EH (cell line): ENCODE data around the gene LSMEM2.
"Not testable (repeated sequence)": the region's sequence is repeated elsewhere in the genome, so short reads cannot be mapped to it uniquely, and the experiment has no call there.

ENCODE experiments used
- DNase-seq: peaks from one replicate; pipeline ENCODE4 v3.0.0-alpha.2; 2015; ENCODE audit warnings: low read depth

Gene LSMEM2

GRCh38 chr3:50278880-50279224 is at the start of gene LSMEM2:
Gene LSMEM2 (plus strand): TSS chr3:50279087. CDS start chr3:50279114, 27 bp downstream.
- no peak for DNase-seq

- no peak for DNase-seq
Observed at GRCh38 chr3:50229490-50229889, 49.4 kb upstream of the LSMEM2 start.

- DNase-seq: no peak
Observed at GRCh38 chr3:50230104-50230793, 48.6 kb upstream of the LSMEM2 start.

GRCh38 chr3:50230794-50231125 is 48.1 kb upstream of the LSMEM2 start:
- peak; percentile 29 for DNase-seq

- no peak for DNase-seq
Observed at GRCh38 chr3:50231581-50231980, 47.3 kb upstream of the LSMEM2 start.

GRCh38 chr3:50232303-50232702 is 46.6 kb upstream of the LSMEM2 start:
- no peak for DNase-seq

- DNase-seq: no peak
Observed at GRCh38 chr3:50233176-50233575, 45.7 kb upstream of the LSMEM2 start.

GRCh38 chr3:50235716-50236483 is 43.0 kb upstream of the LSMEM2 start, which contains the start of gene GNAI2:
Gene GNAI2 (plus strand): TSS chr3:50236204. CDS start chr3:50236336, 132 bp downstream.
- DNase-seq: peak; percentile 99

- no peak for DNase-seq
Observed at GRCh38 chr3:50236484-50237132, 42.3 kb upstream of the LSMEM2 start.

GRCh38 chr3:50237133-50237651 is 41.7 kb upstream of the LSMEM2 start:
- DNase-seq: peak; percentile 69

GRCh38 chr3:50237754-50238548 is 40.9 kb upstream of the LSMEM2 start:
- DNase-seq: peak; percentile 92

- DNase-seq: peak; percentile 49
Observed at GRCh38 chr3:50238549-50239026, 40.3 kb upstream of the LSMEM2 start.

- no peak for DNase-seq
Observed at GRCh38 chr3:50239649-50240048, 39.2 kb upstream of the LSMEM2 start.

GRCh38 chr3:50241163-50241562 is 37.7 kb upstream of the LSMEM2 start:
- DNase-seq: no peak

GRCh38 chr3:50241713-50242380 is 37.0 kb upstream of the LSMEM2 start:
- no peak for DNase-seq

GRCh38 chr3:50242381-50242770 is 36.5 kb upstream of the LSMEM2 start:
- no peak for DNase-seq

- peak; percentile 72 for DNase-seq
Observed at GRCh38 chr3:50242851-50243542, 35.9 kb upstream of the LSMEM2 start.

GRCh38 chr3:50243543-50243895 is 35.4 kb upstream of the LSMEM2 start:
- DNase-seq: no peak

GRCh38 chr3:50244813-50245212 is 34.1 kb upstream of the LSMEM2 start:
- not testable (repeated sequence) for DNase-seq

- no peak for DNase-seq
Observed at GRCh38 chr3:50245251-50245745, 33.6 kb upstream of the LSMEM2 start.
